ENCODE data around the gene OR6B1. TPM values are rescaled to one million over a fixed set of nuclear protein-coding genes. Genes with fewer than 3 reads are reported as not detected.
"Not testable (repeated sequence)": the region's sequence is repeated elsewhere in the genome, so short reads cannot be mapped to it uniquely, and the experiment has no call there.

OR6B1 gene
- total RNA-seq, 2 donors from 2014 or later = not detected

- DNase-seq (no peak), ATAC-seq (no peak)
- intact Hi-C loops (cut with DNase I, micrococcal nuclease) = no loop called here
Observed at GRCh38 chr7:143993924-143994323, 6.2 kb upstream of the OR6B1 start.

- no peak for DNase-seq
- intact Hi-C loops (cut with DNase I, micrococcal nuclease) = no loop called here
- ATAC-seq = no peak
Observed at GRCh38 chr7:144001543-144001942, 1.4 kb downstream of the OR6B1 start.

DNA sequence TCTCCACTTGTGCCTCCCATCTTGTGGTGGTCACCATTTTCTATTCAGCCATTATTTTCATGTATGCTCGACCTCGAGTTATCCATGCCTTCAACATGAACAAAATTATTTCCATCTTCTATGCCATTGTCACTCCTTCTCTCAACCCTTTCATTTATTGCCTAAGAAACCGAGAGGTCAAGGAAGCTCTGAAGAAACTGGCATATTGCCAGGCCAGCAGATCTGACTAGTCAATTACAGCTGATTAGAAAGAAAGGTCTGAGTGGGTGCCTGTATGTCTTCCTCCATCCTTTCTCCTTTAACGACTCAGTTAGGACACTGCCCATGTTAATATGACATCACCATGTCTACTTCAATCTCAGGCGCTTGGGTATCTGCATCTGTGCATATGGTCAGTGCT, 4.6 kb downstream of the OR6B1 start:
- no peak for DNase-seq
- ATAC-seq = no peak
- intact Hi-C loops (cut with DNase I, micrococcal nuclease) = no loop called here

DNA sequence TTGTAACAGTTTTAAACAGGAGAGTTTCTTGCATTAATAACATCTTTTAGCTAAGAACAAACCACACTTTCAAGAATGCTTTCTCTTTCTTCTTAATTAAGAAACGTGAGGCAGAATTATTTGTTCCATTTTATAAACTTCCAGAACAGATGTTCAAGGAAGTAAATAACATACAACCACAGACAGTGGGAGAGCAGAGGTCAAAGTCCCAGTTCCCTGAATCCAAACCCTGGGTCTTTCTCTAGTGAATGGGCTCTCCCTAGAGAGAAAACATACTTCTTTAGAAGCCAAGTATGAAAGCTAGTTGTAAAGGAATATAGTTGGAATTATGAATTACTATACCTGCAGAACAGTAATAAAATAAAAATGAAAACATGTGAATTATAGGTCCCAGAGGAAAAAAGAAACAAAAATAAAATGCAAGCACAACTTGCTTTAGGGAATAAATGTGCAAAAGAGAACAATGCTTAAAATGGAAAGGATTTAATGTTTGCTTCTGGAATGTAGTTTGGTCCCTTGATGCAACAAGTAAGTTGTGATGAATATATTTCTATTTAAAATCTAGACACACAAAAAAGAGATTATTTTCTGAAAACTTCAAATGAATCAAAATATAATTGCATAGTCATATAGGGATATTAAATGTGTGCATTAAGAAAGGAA, 6.0 kb downstream of the OR6B1 start:
- ATAC-seq (peak; percentile 49), DNase-seq (no peak)

GRCh38 chr7:144006692-144007042, 6.5 kb downstream of the OR6B1 start:
- intact Hi-C loops (cut with DNase I, micrococcal nuclease) = no loop called here
- ATAC-seq = no peak
- no peak for DNase-seq

More for the DNA sequence above, 6.0 kb downstream of the OR6B1 start:
- intact Hi-C loops (cut with DNase I, micrococcal nuclease) = no loop called here

- no peak for DNase-seq
- no peak for ATAC-seq
- intact Hi-C loops (cut with DNase I, micrococcal nuclease) = no loop called here
Observed at GRCh38 chr7:144009361-144009760, 9.2 kb downstream of the OR6B1 start.

DNA sequence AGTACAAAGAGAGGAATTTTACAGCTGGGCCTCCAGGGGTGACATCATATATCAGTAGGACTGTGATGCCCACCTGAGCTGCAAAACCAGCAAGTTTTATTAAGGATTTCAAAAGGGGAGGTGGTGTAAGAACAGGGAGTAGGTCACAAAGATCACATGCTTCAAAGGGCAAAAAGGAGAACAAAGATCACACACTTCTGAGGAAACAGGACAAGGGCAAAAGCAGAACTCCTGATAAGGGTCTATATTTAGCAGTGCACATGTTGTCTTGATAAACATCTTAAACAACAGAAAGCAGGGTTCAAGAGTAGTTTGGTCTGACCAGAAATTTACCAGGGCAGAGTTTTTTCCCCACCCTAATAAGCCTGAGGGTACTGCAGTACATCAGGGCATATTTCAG, 9.9 kb downstream of the OR6B1 start:
- DNase-seq; intact Hi-C loops (cut with DNase I, micrococcal nuclease); ATAC-seq: not testable (repeated sequence)

DNA sequence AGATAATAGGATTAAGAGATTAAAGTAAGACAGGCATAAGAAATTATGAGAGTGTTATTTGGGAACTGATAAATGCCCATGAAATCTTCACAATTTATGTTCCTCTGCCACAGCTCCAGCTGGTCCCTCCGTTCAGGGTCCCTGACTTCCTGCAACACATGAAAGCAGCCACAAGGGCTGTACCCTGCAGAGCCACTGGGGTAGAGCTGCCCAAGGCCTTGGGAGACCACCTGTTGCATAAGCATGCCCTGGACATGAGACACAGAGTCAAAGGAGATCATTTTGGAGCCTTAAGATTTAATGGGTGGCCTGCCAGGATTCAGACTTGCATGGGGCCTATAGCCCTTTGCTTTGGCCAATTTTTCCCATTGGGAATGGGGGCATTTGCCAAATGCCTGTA, 10.7 kb downstream of the OR6B1 start:
- intact Hi-C loops (cut with DNase I, micrococcal nuclease); ATAC-seq; DNase-seq: not testable (repeated sequence)

DNA sequence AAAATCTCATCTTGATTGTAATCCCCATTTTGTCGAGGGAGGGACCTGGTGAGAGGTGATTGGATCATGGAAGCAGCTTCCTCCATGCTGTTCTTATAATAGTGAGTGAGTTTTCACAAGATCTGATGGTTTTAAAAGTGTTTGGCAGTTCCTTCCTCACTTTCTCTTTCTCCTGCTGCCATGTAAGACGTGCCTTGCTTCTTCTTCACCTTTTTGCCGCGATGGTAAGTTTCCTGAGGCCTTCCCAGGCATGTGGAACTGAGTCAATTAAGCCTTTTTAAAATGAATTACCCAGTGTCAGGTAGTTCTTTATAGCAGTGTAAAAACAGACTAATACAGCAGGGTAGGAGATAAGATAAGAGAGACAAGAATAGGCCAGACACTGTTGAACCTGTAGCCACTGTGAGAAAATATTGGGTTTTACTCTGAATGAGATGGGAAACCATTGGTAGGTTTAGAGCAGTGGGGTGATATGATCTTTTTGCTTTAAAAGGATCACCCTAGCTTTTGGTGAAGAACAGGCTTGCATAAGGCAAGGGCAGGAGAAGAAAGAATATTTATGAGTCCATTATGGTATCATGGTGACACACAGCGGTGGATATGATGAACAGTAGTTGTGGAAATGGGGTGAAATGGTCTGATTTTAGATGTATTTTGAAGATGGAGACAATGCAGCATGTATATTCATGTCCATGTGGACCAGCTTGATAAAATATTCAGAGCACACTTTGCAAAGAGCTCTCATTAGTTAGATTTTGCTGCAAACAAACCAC, 11.5 kb downstream of the OR6B1 start:
- DNase-seq (no peak), ATAC-seq (no peak)
- intact Hi-C loops (cut with DNase I, micrococcal nuclease) = no loop called here

- ATAC-seq (no peak), DNase-seq (no peak)
- intact Hi-C loops (cut with DNase I, micrococcal nuclease) = no loop called here
Observed at GRCh38 chr7:144018065-144018464, 17.9 kb downstream of the OR6B1 start.

- DNase-seq (no peak), ATAC-seq (no peak)
- intact Hi-C loops (cut with DNase I, micrococcal nuclease) = no loop called here
Observed at GRCh38 chr7:144019457-144019856, 19.3 kb downstream of the OR6B1 start.

GRCh38 chr7:144020340-144020739, 20.2 kb downstream of the OR6B1 start:
- ATAC-seq = no peak
- no peak for DNase-seq
- intact Hi-C loops (cut with DNase I, micrococcal nuclease) = no loop called here

DNA sequence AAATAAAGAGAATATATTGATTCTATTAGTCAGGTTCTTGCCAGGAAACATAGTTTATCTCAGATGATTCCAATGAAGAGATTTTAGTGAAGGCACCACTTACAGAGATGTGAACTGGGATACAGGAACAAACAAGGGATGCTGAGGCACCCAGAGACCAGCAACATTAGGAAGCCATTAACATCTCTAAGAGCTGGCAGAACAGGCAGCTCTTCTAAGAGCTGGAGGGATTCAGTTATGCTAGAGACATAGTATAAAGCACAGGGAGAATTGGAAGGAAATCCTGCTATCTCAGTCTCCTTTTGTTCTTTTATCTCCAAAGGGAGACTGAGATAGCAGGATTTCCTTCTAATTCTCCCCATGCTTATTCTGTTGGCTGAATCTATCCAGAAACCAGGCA, 22.0 kb downstream of the OR6B1 start:
- intact Hi-C loops (cut with DNase I, micrococcal nuclease) = no loop called here
- no peak for ATAC-seq
- DNase-seq = no peak

GRCh38 chr7:144023171-144023827, 23.2 kb downstream of the OR6B1 start:
- ATAC-seq (no peak), DNase-seq (no peak)
- intact Hi-C loops (cut with DNase I, micrococcal nuclease) = no loop called here

DNA sequence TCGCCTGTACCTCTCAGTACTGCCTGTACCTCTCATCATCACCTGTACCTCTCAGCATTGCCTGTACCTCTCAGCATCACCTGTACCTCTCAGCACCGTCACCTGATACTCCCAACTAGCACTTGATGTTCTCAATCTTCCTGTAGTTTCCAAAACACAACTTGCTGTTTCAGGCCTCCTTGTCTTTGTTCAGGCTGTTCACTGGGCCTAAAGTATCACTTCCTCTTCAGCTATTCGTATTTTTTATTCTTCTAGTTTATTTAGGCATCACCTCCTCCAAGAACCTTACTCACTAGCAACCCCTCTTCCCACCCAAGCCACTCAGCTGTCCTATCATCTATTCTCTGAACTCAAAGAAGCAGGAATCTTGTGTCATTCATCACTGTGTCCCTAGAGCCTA, 24.1 kb downstream of the OR6B1 start:
- intact Hi-C loops (cut with DNase I, micrococcal nuclease) = no loop called here
- DNase-seq = no peak
- ATAC-seq = no peak

DNA sequence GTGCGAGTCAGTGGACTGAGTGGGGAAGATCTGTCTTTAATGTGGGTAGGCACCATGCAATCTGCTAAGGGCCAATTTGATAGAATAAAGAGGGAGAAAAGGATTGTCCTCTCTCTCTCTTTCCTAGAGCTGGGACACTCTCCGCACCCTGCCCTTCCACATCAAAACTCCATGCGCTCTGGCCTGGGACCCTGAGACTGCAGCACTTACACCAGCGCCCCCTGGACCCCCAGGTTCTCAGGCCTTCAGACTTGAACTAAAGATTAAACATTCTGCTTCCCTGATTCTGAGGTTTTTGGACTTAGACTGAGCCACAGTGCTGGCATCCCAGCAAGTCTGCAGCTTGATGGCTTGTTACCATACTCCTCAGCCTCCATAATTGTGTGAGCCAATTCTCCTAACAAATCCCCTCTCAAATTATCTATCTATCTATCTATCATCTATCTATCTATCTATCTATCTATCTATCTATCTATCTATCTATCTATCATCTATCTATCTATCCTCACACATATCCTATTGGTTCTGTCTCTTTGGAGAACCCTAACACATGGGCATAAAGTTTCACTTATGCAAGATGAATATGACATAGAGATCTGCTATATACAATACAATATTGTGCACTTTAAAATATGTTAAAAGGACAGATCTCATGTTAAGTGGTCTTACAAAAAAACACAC, 26.2 kb downstream of the OR6B1 start:
- ATAC-seq (no peak), DNase-seq (no peak)
- intact Hi-C loops (cut with DNase I, micrococcal nuclease) = no loop called here

GRCh38 chr7:144027070-144027469, 26.9 kb downstream of the OR6B1 start:
- ATAC-seq (peak; percentile 32), DNase-seq (no peak)
- intact Hi-C loops (cut with DNase I, micrococcal nuclease) = no loop called here

GRCh38 chr7:144027974-144028373, 27.9 kb downstream of the OR6B1 start:
- ATAC-seq (no peak), DNase-seq (no peak)
- intact Hi-C loops (cut with DNase I, micrococcal nuclease) = no loop called here

- no peak for DNase-seq
- ATAC-seq = no peak
- intact Hi-C loops (cut with DNase I, micrococcal nuclease) = no loop called here
Observed at GRCh38 chr7:144028547-144028946, 28.4 kb downstream of the OR6B1 start.

DNA sequence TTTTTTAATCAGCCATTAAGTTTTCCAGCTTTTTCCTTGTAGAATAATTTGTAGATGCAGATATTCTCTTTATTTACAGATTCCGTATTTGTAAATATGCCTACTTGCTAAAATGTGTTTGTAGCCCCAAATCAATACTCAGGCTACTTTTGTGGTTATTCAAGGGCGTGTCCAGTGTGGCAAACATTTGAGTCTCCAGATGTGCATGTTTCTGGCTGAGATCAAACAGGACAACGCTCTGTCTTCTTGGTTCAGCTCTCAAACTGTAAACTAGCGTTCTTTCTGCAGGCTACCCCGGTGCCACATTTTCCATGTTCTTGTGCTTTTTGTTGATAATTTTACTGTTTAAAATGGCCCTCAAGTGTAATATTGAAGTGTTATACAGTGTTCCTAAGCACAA, 32.4 kb downstream of the OR6B1 start:
- ATAC-seq (no peak), DNase-seq (no peak)
- intact Hi-C loops (cut with DNase I, micrococcal nuclease) = no loop called here

All from left colon (tissue), 2 donors.